ENCODE measurements around the gene EMC6. TPM values are rescaled to one million over a fixed set of nuclear protein-coding genes. Genes with fewer than 3 reads are reported as not detected.
A peak's percentile ranks its signal among the peaks of the same experiment; 100 is the strongest.

EMC6 gene
- total RNA-seq, 1 experiment from 2014 or later: 72.2 TPM

DNA sequence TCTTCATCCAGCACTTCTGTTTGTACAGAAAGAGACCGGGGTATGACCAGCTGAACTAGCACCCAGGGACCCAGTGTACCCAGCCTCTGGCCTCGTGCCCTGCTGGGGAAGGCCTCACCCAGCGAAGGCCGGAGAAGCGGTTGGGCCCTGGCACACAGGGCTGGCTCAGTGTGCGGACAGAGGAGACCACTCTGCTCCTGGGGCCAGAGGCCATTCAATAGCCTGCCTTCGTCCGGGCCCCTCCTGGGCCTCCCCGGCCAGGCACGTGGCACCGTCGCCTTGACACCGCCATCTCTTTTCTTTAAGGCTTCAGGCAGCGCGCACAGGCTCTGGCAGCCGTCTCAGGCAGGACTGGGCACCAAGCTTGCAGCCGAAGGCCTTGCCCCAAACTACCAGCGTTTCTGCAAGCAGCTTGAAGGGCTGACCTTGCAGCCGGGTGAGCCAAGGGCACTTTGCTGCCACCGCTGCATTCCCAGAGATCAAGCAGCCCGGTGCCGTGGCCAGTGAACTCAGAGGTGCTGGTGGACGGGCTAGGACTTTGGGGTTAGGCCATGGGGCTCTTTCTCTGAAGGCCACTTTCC, 8.2 kb upstream of the EMC6 start:
- Histone ChIP-seq H3K4me1 (ENCODE audit: insufficient read depth, low read length) (no peaks in the 10 kb centered on the region), H2BK120ac (ENCODE audit: low read depth, low read length, poor library complexity, severe bottlenecking) (no peak overlapping the region), H3K79me1 (ENCODE audit: insufficient read depth, low read depth, low read length, poor library complexity, severe bottlenecking) (no peaks in the 10 kb centered on the region), H3K79me2 (ENCODE audit: insufficient read depth, low read length) (no peaks in the 10 kb centered on the region), H2BK5ac (ENCODE audit: insufficient read length, low read length) (no peak overlapping the region), H3K4ac (ENCODE audit: low read depth, low read length) (no peak overlapping the region), H4K5ac (ENCODE audit: insufficient read length, low read depth, low read length) (no peak overlapping the region), H2AFZ (ENCODE audit: low read length) (no peak overlapping the region), H3K23me2 (ENCODE audit: insufficient read length, low read depth, low read length, poor library complexity, severe bottlenecking) (no peaks in the 10 kb centered on the region), H2BK12ac (ENCODE audit: insufficient read length, low read depth, low read length) (no peak overlapping the region), H3K9me3 (ENCODE audit: control insufficient read depth, low read depth, low read length) (no peaks in the 10 kb centered on the region), H3K56ac (ENCODE audit: insufficient read length, low read depth, low read length) (no peak overlapping the region), H3T11ph (ENCODE audit: low read length) (no peak overlapping the region), H3K14ac (ENCODE audit: insufficient read depth, low read length) (no peak overlapping the region), H4K91ac (ENCODE audit: insufficient read length, low read depth, low read length) (no peak overlapping the region), H2BK15ac (ENCODE audit: low read depth, low read length) (no peak overlapping the region), H3K18ac (ENCODE audit: insufficient read length, low read depth, low read length) (no peak overlapping the region), H2AK5ac (ENCODE audit: insufficient read length, low read length) (no peak overlapping the region), H3K27me3 (ENCODE audit: insufficient read depth, low read length) (no peaks in the 10 kb centered on the region), H3K4me2 (ENCODE audit: insufficient read depth, insufficient read length, low read length) (no peak overlapping the region), H2BK20ac (ENCODE audit: low read depth, low read length, poor library complexity, severe bottlenecking) (no peak overlapping the region), H3K23ac (ENCODE audit: insufficient read length, low read depth, low read length) (no peak overlapping the region), H3K27ac (ENCODE audit: insufficient read length, low read depth, low read length) (no peak overlapping the region), H4K8ac (replicated peaks; ENCODE audit: insufficient read length, low read depth, low read length) (no peak overlapping the region), H3K9ac (ENCODE audit: extremely low read depth, insufficient read length, low read length) (no peak overlapping the region), H4K20me1 (ENCODE audit: control insufficient read depth, insufficient read depth, insufficient read length) (no peaks in the 10 kb centered on the region)
- TF ChIP-seq, protein P1, sequence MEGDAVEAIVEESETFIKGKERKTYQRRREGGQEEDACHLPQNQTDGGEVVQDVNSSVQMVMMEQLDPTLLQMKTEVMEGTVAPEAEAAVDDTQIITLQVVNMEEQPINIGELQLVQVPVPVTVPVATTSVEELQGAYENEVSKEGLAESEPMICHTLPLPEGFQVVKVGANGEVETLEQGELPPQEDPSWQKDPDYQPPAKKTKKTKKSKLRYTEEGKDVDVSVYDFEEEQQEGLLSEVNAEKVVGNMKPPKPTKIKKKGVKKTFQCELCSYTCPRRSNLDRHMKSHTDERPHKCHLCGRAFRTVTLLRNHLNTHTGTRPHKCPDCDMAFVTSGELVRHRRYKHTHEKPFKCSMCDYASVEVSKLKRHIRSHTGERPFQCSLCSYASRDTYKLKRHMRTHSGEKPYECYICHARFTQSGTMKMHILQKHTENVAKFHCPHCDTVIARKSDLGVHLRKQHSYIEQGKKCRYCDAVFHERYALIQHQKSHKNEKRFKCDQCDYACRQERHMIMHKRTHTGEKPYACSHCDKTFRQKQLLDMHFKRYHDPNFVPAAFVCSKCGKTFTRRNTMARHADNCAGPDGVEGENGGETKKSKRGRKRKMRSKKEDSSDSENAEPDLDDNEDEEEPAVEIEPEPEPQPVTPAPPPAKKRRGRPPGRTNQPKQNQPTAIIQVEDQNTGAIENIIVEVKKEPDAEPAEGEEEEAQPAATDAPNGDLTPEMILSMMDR (conservative IDR thresholded peaks at IDR 0.05): no peak
- Mint-ChIP-seq H3K4me1 (peaks cover 7 to 8% of the 10 kb centered on the region in 2 experiments), H3K27me3 (ENCODE audit: low read depth) (no peaks in the 10 kb centered on the region), H3K4me3 (no peak overlapping the region), H3K36me3 (ENCODE audit: insufficient read depth in 1 of 3, low read depth in 3 of 3) (peaks cover 7 to 35% (median 10%) of the 10 kb centered on the region in 3 experiments), H3K9me3 (no peaks in the 10 kb centered on the region), H3K27ac (no peak overlapping the region)
- DNase-seq: peak; percentile 31
- WGBS (ENCODE audit: extremely low coverage, insufficient read length, low lambda C conversion rate): no CpG with 5 or more reads among the region's 23 CpGs
